Right lobe of liver (tissue), 4 donors: ENCODE measurements around the gene NRXN3.

Experiments
- POLR2A ChIP-seq: fragments of 450-650 bp; IDR thresholded peaks from one replicate; pipeline ENCODE4 v1.6.1; 2017; ENCODE audit warnings: antibody characterized with exemption, mild to moderate bottlenecking
- TF ChIP-seq, protein P1 (sequence below), 4 donors: fragments of 200-600 bp in 3 of 4; fragments of 450-650 bp in 1 of 4; IDR thresholded peaks; one replicate each; pipeline versions ENCODE4 v1.5.1 to v1.8.0; 2016 to 2022; ENCODE audit warnings: antibody characterized with exemption in 4 of 4, mild to moderate bottlenecking in 2 of 4
- donor health status: DM: no; HTN: no; CAD: no.
- donor health status: DM: no; HTN: no; CAD: no.
- donor health status: DM: no; HTN: yes; CAD: no.

- TF ChIP-seq, protein P1, sequence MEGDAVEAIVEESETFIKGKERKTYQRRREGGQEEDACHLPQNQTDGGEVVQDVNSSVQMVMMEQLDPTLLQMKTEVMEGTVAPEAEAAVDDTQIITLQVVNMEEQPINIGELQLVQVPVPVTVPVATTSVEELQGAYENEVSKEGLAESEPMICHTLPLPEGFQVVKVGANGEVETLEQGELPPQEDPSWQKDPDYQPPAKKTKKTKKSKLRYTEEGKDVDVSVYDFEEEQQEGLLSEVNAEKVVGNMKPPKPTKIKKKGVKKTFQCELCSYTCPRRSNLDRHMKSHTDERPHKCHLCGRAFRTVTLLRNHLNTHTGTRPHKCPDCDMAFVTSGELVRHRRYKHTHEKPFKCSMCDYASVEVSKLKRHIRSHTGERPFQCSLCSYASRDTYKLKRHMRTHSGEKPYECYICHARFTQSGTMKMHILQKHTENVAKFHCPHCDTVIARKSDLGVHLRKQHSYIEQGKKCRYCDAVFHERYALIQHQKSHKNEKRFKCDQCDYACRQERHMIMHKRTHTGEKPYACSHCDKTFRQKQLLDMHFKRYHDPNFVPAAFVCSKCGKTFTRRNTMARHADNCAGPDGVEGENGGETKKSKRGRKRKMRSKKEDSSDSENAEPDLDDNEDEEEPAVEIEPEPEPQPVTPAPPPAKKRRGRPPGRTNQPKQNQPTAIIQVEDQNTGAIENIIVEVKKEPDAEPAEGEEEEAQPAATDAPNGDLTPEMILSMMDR (IDR thresholded peaks at IDR 0.05) = no peak
- no peak for TF ChIP-seq POLR2A
Observed at GRCh38 chr14:79573486-79573885, 1403.3 kb downstream of the NRXN3 start.
